Adrenal gland (tissue), 12 donors: ENCODE results near the gene SBF2. TPM values are rescaled to one million over a fixed set of nuclear protein-coding genes. Genes with fewer than 3 reads are reported as not detected.

Source experiments
- DNase-seq, 7 donors: peaks; one replicate each; pipeline ENCODE4 v3.0.0-alpha.2; 2019 to 2020
- H3K27ac ChIP-seq, 5 donors: fragments of 200-600 bp; sonication (generic) in 4 of 5; 1 replicate in 3 of 5; 2 replicates in 2 of 5; pipeline versions ENCODE4 v1.5.1 to v1.8.0; 2016 to 2020; ENCODE audit warnings: mild to moderate bottlenecking in 1 of 5
- H3K27me3 ChIP-seq: fragments of 200-600 bp; 2 replicates; pipeline ENCODE4 v1.8.0; 2021
- H3K36me3 ChIP-seq, 2 donors: fragments of 200-600 bp; replicated peaks in 1 of 2; 1 replicate in 1 of 2; 2 replicates in 1 of 2; pipeline versions ENCODE4 v1.5.1 to v1.8.0; 2018 to 2022
- H3K4me1 ChIP-seq, 2 donors: fragments of 200-600 bp; replicated peaks in 1 of 2; 1 replicate in 1 of 2; 2 replicates in 1 of 2; pipeline versions ENCODE4 v1.5.1 to v1.8.0; 2018 to 2021
- H3K4me3 ChIP-seq, 4 donors: fragments of 200-600 bp; sonication (generic) in 3 of 4; one replicate each; pipeline ENCODE4 v1.5.1; 2016 to 2018
- H3K9me3 ChIP-seq, 3 donors: fragments of 200-600 bp; sonication (generic) in 1 of 3; replicated peaks in 1 of 3; 1 replicate in 2 of 3; 2 replicates in 1 of 3; pipeline versions ENCODE4 v1.5.1 to v1.8.0; 2016 to 2021
- CTCF ChIP-seq, 6 experiments: fragments of 450-650 bp in 4 of 6; fragments of 200-600 bp in 2 of 6; sonication (generic) in 1 of 6; IDR thresholded peaks; 1 replicate in 5 of 6; 2 replicates in 1 of 6; pipeline versions ENCODE4 v1.5.1 to v1.8.0; 2016 to 2021; ENCODE audit warnings: antibody characterized with exemption in 6 of 6, mild to moderate bottlenecking in 2 of 6, moderate library complexity in 1 of 6
- POLR2A ChIP-seq, 2 donors: fragments of 450-650 bp; IDR thresholded peaks; one replicate each; pipeline ENCODE4 v1.6.1; 2017; ENCODE audit warnings: antibody characterized with exemption in 2 of 2, mild to moderate bottlenecking in 2 of 2, moderate library complexity in 1 of 2
- WGBS, 4 donors: extraction: QIAGEN DNeasy Blood & Tissue Kit in 2 of 4; methylation state at CpG; one replicate each; pipeline versions ENCODE4 v1.1.5 to v1.1.7; 2013 to 2017; 5-methylcytosine and 5-hydroxymethylcytosine counted together
- intact Hi-C, 2 donors: fragments of 100-400 bp; cut with DNase I; formaldehyde crosslinking; loops; one replicate each; pipeline versions ENCODE4 v1.14.1 to v1.15.0; 2022 to 2023
- polyA plus RNA-seq, 3 donors: library from polyadenylated mRNA; stranded (reverse); fragments of 200-250 nt in 2 of 3; fragments of 350-450 nt in 1 of 3; fragmentation: Illumina TruSeq in 1 of 3; extraction: RNeasy Lipid Tissue Mini Kit (QIAGEN cat#74804) in 1 of 3; gene quantifications; one replicate each; pipeline ENCODE4 v1.2.3, GENCODE V29; 2013 to 2014
- total RNA-seq, 9 donors: library from RNA; depleted of rRNA in 4 of 9; stranded (reverse); fragments of >200 nt in 4 of 9; fragments of 120-200 nt in 1 of 9; fragmentation: NEBNext Ultra II Directional in 1 of 9; extraction: Animal tissue kit (Norgen Biotek cat#: 25700) in 1 of 9; gene quantifications; one replicate each; pipeline versions ENCODE4 v1.1.0 to v1.2.4, GENCODE V29; 2013 to 2023
- donor health status: healthy with polysubstance abuse.
- donor health status: Bipolar disorder and iron deficiency.
- donor health status: DM: yes; HTN: yes; CAD: no.
- donor health status: DM: no; HTN: no; CAD: no.
- donor health status: DM: no; HTN: no; CAD: no.
- donor health status: DM: yes; HTN: yes; CAD: no.

SBF2 gene
- total and polyA plus RNA-seq, 12 donors, result 12.5 to 66.7 (median 38.0) TPM

- no peak overlapping the region for H3K27ac ChIP-seq
- peaks cover 0 to 6% of the 10 kb centered on the region in 2 donors for H3K4me1 ChIP-seq
- peaks cover 0 to 11% of the 10 kb centered on the region in 2 donors for H3K36me3 ChIP-seq
- H3K4me3 ChIP-seq, result no peak overlapping the region
- no peak for DNase-seq
- WGBS, 4 donors, result 65 to 73% (median 72%) methylated on average over 2 of the region's 2 CpGs
- intact Hi-C loops, result no loop called here
- H3K9me3 ChIP-seq, result no peaks in the 10 kb centered on the region
- TF ChIP-seq CTCF (IDR thresholded peaks at IDR 0.05), result no peak
- TF ChIP-seq POLR2A (IDR thresholded peaks at IDR 0.05), result no peak
- no peaks in the 10 kb centered on the region for H3K27me3 ChIP-seq
These were observed 455.8 kb downstream of the SBF2 start for GRCh38 chr11:9838229-9838628.

GRCh38 chr11:9834291-9834690 lies 459.7 kb downstream of the SBF2 start:
- H3K4me3 ChIP-seq, result no peak overlapping the region
- H3K9me3 ChIP-seq, result peaks cover 0 to 5% (median 0%) of the 10 kb centered on the region in 3 donors
- H3K4me1 ChIP-seq, result no peaks in the 10 kb centered on the region
- H3K27ac ChIP-seq, result no peak overlapping the region
- 75 to 89% (median 82%) methylated on average over 3 of the region's 3 CpGs for WGBS, 4 donors
- TF ChIP-seq CTCF (IDR thresholded peaks at IDR 0.05) (no peak), POLR2A (IDR thresholded peaks at IDR 0.05) (no peak)
- no peak for DNase-seq
- intact Hi-C loops, result no loop called here
- H3K27me3 ChIP-seq, result no peaks in the 10 kb centered on the region
- peaks cover 0 to 8% of the 10 kb centered on the region in 2 donors for H3K36me3 ChIP-seq

GRCh38 chr11:9831122-9831521 lies 462.9 kb downstream of the SBF2 start:
- intact Hi-C loops, result no loop called here
- Histone ChIP-seq H3K27me3 (no peaks in the 10 kb centered on the region), H3K4me1 (peaks cover 0 to 7% of the 10 kb centered on the region in 2 donors), H3K9me3 (peaks cover 0 to 5% (median 0%) of the 10 kb centered on the region in 3 donors), H3K36me3 (no peaks in the 10 kb centered on the region), H3K27ac (no peak overlapping the region), H3K4me3 (no peak overlapping the region)
- 96 to 98% (median 98%) methylated on average over 3 of the region's 3 CpGs for WGBS, 4 donors
- TF ChIP-seq CTCF (IDR thresholded peaks at IDR 0.05), result no peak
- TF ChIP-seq POLR2A (IDR thresholded peaks at IDR 0.05), result no peak
- DNase-seq, result no peak

GRCh38 chr11:9827708-9828107 lies 466.3 kb downstream of the SBF2 start:
- Histone ChIP-seq H3K9me3 (peaks cover 0 to 2% (median 0%) of the 10 kb centered on the region in 3 donors), H3K4me3 (no peak overlapping the region), H3K36me3 (no peaks in the 10 kb centered on the region), H3K27ac (no peak overlapping the region), H3K27me3 (no peaks in the 10 kb centered on the region), H3K4me1 (peaks cover 0 to 7% of the 10 kb centered on the region in 2 donors)
- no peak for DNase-seq
- intact Hi-C loops, result no loop called here
- no peak for TF ChIP-seq CTCF (IDR thresholded peaks at IDR 0.05)
- no peak for TF ChIP-seq POLR2A (IDR thresholded peaks at IDR 0.05)
- WGBS, 4 donors, result 64 to 79% (median 74%) methylated on average over 1 of the region's 1 CpG
